Activated T-helper 9 cell treated with anti-CD3 and anti-CD28 coated beads, Interleukin-2, amount 50 U/mL, for 16 hours (primary cell): ENCODE results near the gene MYMX.

ENCODE experiments used
- DNase-seq: peaks from one replicate; pipeline ENCODE4 v3.0.0-alpha.2; 2020; ENCODE audit warnings: low read depth

The MYMX gene

GRCh38 chr6:44250718-44251123 is 34.0 kb downstream of the MYMX start:
- no peak for DNase-seq

- DNase-seq: no peak
Observed at GRCh38 chr6:44251576-44252524, 35.1 kb downstream of the MYMX start.

GRCh38 chr6:44253307-44254101 is 36.8 kb downstream of the MYMX start:
- peak; percentile 47 for DNase-seq

- DNase-seq: no peak
Observed at GRCh38 chr6:44254191-44255104, 37.7 kb downstream of the MYMX start.

GRCh38 chr6:44255105-44255808 is 38.5 kb downstream of the MYMX start:
- no peak for DNase-seq

- no peak for DNase-seq
Observed at GRCh38 chr6:44255871-44256774, 39.4 kb downstream of the MYMX start.

GRCh38 chr6:44256775-44257024 is 40.0 kb downstream of the MYMX start:
- DNase-seq: no peak

- DNase-seq: peak; percentile 54
Observed at GRCh38 chr6:44257025-44257752, 40.5 kb downstream of the MYMX start, which contains the start of gene SLC35B2. Gene SLC35B2 (minus strand): TSS chr6:44257528. CDS start chr6:44257410, 118 bp downstream.

- DNase-seq: no peak
Observed at GRCh38 chr6:44257753-44258324, 41.1 kb downstream of the MYMX start.

- DNase-seq: no peak
Observed at GRCh38 chr6:44258325-44258863, 41.7 kb downstream of the MYMX start.

- no peak for DNase-seq
Observed at GRCh38 chr6:44258921-44259320, 42.2 kb downstream of the MYMX start.

- no peak for DNase-seq
Observed at GRCh38 chr6:44260011-44260410, 43.3 kb downstream of the MYMX start.

- DNase-seq: no peak
Observed at GRCh38 chr6:44260451-44261297, 43.9 kb downstream of the MYMX start.

GRCh38 chr6:44261581-44261980 is 44.9 kb downstream of the MYMX start:
- DNase-seq: no peak

GRCh38 chr6:44262467-44263353 is 46.0 kb downstream of the MYMX start:
- no peak for DNase-seq

- no peak for DNase-seq
Observed at GRCh38 chr6:44263354-44264100, 46.8 kb downstream of the MYMX start.
